H1 (cell line): Measurements from ENCODE around the gene ACTL6A. TPM values are rescaled to one million over a fixed set of nuclear protein-coding genes. Genes with fewer than 3 reads are reported as not detected.

Experiments used
- CTBP2 ChIP-seq: IDR thresholded peaks from 2 replicates; pipeline ENCODE4 v1.7.0; 2011; ENCODE audit warnings: borderline replicate concordance, mild to moderate bottlenecking, moderate library complexity, mixed read lengths, low read length; ENCODE audit not compliant: insufficient read depth, insufficient read length
- SIN3A ChIP-seq, 2 experiments: IDR thresholded peaks in 1 of 2; conservative IDR thresholded peaks in 1 of 2; 2 replicates each; pipeline ENCODE4 v1.6.1; 2011 to 2012; ENCODE audit warnings: low read length in 2 of 2, improper control_type of control experiment in 1 of 2, low read depth in 1 of 2, mild to moderate bottlenecking in 1 of 2
- polyA plus RNA-seq, 7 experiments: library from polyadenylated mRNA; depleted of rRNA in 3 of 7; stranded (reverse) in 5 of 7; unstranded in 2 of 7; fragments of >200 nt in 5 of 7; fragments of 200-250 nt in 2 of 7; gene quantifications; 1 replicate in 5 of 7; 2 replicates in 1 of 7; 4 replicates in 1 of 7; pipeline versions ENCODE4 v1.2.1 to v1.2.3, GENCODE V29; 2011 to 2013; ENCODE audit warnings: missing spikeins in 2 of 7, mixed read lengths in 2 of 7
- total RNA-seq: library from RNA; stranded (reverse); fragmentation: NEBNext Ultra II Directional; extraction: Animal tissue kit (Norgen Biotek cat#: 25700); gene quantifications from 2 replicates; pipeline ENCODE4 v1.2.1, GENCODE V29; 2021

ACTL6A gene
- total and polyA plus RNA-seq, 2 of the 8 experiments (the other 6 are each of a cell fraction or from before 2014, with no cell fraction given): 76.9 to 99.5 TPM

DNA sequence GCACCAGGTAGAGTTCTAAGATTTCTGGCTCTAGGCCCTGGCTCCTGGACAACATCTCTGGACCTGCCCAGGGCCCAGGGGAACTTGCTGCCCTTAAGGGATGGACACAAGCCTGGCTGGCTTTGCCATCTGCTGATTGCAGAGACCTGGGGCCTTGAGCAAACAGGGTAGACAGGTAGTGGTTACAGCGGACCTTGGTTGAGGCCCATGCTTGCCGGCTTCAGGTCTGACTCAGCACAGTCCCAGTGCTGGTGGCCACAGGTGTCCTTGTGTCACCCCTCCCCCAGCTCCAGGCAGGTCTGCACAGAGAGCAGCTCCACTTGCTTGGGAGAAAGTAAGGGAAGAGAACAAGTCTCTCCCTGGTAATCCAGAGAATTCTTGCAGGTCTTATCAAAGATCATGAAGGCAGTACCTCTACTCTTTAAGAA lies 15.9 kb upstream of the ACTL6A start (continued):
- TF ChIP-seq CTBP2: no peak
- no peak for TF ChIP-seq SIN3A (conservative IDR thresholded peaks at IDR 0.05 in 1 of 2, IDR thresholded peaks at IDR 0.05 in 1 of 2; ENCODE audit: low read depth in 1 of 2, low read length in 2 of 2)
